ENCODE results near the gene PC.
A peak's percentile ranks its signal among the peaks of the same experiment; 100 is the strongest.

PC gene

GRCh38 chr11:66870616-66871520 is 87.3 kb downstream of the PC start:
- no peaks in the 10 kb centered on the region for H3K27me3 ChIP-seq (ENCODE audit: control insufficient read depth in 1 of 2, insufficient read depth in 2 of 2, low read length in 2 of 2)
- no peaks in the 10 kb centered on the region for H3K9me3 ChIP-seq (ENCODE audit: control insufficient read depth in 1 of 2, low read length in 2 of 2)
- H3K36me3 ChIP-seq (ENCODE audit: control insufficient read depth in 1 of 2, insufficient read depth in 2 of 2, low read length in 2 of 2), result no peaks in the 10 kb centered on the region
- H3K9ac ChIP-seq (ENCODE audit: low read depth in 1 of 2, low read length in 2 of 2), result no peak overlapping the region
- H3K27ac ChIP-seq (ENCODE audit: low read depth, low read length), result no peak overlapping the region
- H3K4me3 ChIP-seq (ENCODE audit: low read depth in 1 of 2, low read length in 2 of 2), result no peak overlapping the region
- H3K4me1 ChIP-seq (ENCODE audit: control insufficient read depth in 1 of 2, insufficient read depth in 2 of 2, low read length in 2 of 2), result peaks cover 0 to 6% of the 10 kb centered on the region in 2 donors

GRCh38 chr11:66870131-66870530 is 88.1 kb downstream of the PC start:
- H3K27me3 ChIP-seq (ENCODE audit: control insufficient read depth in 1 of 2, insufficient read depth in 2 of 2, low read length in 2 of 2), result no peaks in the 10 kb centered on the region
- no peaks in the 10 kb centered on the region for H3K9me3 ChIP-seq (ENCODE audit: control insufficient read depth in 1 of 2, low read length in 2 of 2)
- H3K4me3 ChIP-seq (ENCODE audit: low read depth in 1 of 2, low read length in 2 of 2), result no peak overlapping the region
- H3K36me3 ChIP-seq (ENCODE audit: control insufficient read depth in 1 of 2, insufficient read depth in 2 of 2, low read length in 2 of 2), result no peaks in the 10 kb centered on the region
- peaks cover 3 to 9% of the 10 kb centered on the region in 2 donors for H3K4me1 ChIP-seq (ENCODE audit: control insufficient read depth in 1 of 2, insufficient read depth in 2 of 2, low read length in 2 of 2)
- no peak overlapping the region for H3K9ac ChIP-seq (ENCODE audit: low read depth in 1 of 2, low read length in 2 of 2)
- no peak overlapping the region for H3K27ac ChIP-seq (ENCODE audit: low read depth, low read length)

- H3K27ac ChIP-seq (ENCODE audit: low read depth, low read length), result no peak overlapping the region
- H3K27me3 ChIP-seq (ENCODE audit: control insufficient read depth in 1 of 2, insufficient read depth in 2 of 2, low read length in 2 of 2), result no peaks in the 10 kb centered on the region
- no peaks in the 10 kb centered on the region for H3K9me3 ChIP-seq (ENCODE audit: control insufficient read depth in 1 of 2, low read length in 2 of 2)
- peaks cover 9 to 15% of the 10 kb centered on the region in 2 donors for H3K4me1 ChIP-seq (ENCODE audit: control insufficient read depth in 1 of 2, insufficient read depth in 2 of 2, low read length in 2 of 2)
- no peaks in the 10 kb centered on the region for H3K36me3 ChIP-seq (ENCODE audit: control insufficient read depth in 1 of 2, insufficient read depth in 2 of 2, low read length in 2 of 2)
- no peak overlapping the region for H3K9ac ChIP-seq (ENCODE audit: low read depth in 1 of 2, low read length in 2 of 2)
- no peak overlapping the region for H3K4me3 ChIP-seq (ENCODE audit: low read depth in 1 of 2, low read length in 2 of 2)
Observed at GRCh38 chr11:66869567-66869870, 88.7 kb downstream of the PC start.

- no peaks in the 10 kb centered on the region for H3K27me3 ChIP-seq (ENCODE audit: control insufficient read depth in 1 of 2, insufficient read depth in 2 of 2, low read length in 2 of 2)
- H3K27ac ChIP-seq (ENCODE audit: low read depth, low read length), result no peak overlapping the region
- no peaks in the 10 kb centered on the region for H3K36me3 ChIP-seq (ENCODE audit: control insufficient read depth in 1 of 2, insufficient read depth in 2 of 2, low read length in 2 of 2)
- no peak overlapping the region for H3K9ac ChIP-seq (ENCODE audit: low read depth in 1 of 2, low read length in 2 of 2)
- H3K4me3 ChIP-seq (ENCODE audit: low read depth in 1 of 2, low read length in 2 of 2), result peak overlapping the region in 1 of 2 donors; percentile 23
- peaks cover 14 to 21% of the 10 kb centered on the region in 2 donors for H3K4me1 ChIP-seq (ENCODE audit: control insufficient read depth in 1 of 2, insufficient read depth in 2 of 2, low read length in 2 of 2)
- H3K9me3 ChIP-seq (ENCODE audit: control insufficient read depth in 1 of 2, low read length in 2 of 2), result no peaks in the 10 kb centered on the region
Observed at GRCh38 chr11:66868726-66869566, 89.2 kb downstream of the PC start.

- Histone ChIP-seq H3K27me3 (ENCODE audit: control insufficient read depth in 1 of 2, insufficient read depth in 2 of 2, low read length in 2 of 2) (no peaks in the 10 kb centered on the region), H3K4me1 (ENCODE audit: control insufficient read depth in 1 of 2, insufficient read depth in 2 of 2, low read length in 2 of 2) (peaks cover 19 to 22% of the 10 kb centered on the region in 2 donors), H3K36me3 (ENCODE audit: control insufficient read depth in 1 of 2, insufficient read depth in 2 of 2, low read length in 2 of 2) (no peaks in the 10 kb centered on the region), H3K27ac (ENCODE audit: low read depth, low read length) (no peak overlapping the region), H3K9me3 (ENCODE audit: control insufficient read depth in 1 of 2, low read length in 2 of 2) (no peaks in the 10 kb centered on the region), H3K4me3 (ENCODE audit: low read depth in 1 of 2, low read length in 2 of 2) (peak overlapping the region in 1 of 2 donors; percentile 23), H3K9ac (ENCODE audit: low read depth in 1 of 2, low read length in 2 of 2) (no peak overlapping the region)
Observed at GRCh38 chr11:66868082-66868725, 90.0 kb downstream of the PC start.

- Histone ChIP-seq H3K4me1 (ENCODE audit: control insufficient read depth in 1 of 2, insufficient read depth in 2 of 2, low read length in 2 of 2) (peaks cover 19 to 22% of the 10 kb centered on the region in 2 donors), H3K9me3 (ENCODE audit: control insufficient read depth in 1 of 2, low read length in 2 of 2) (no peaks in the 10 kb centered on the region), H3K27me3 (ENCODE audit: control insufficient read depth in 1 of 2, insufficient read depth in 2 of 2, low read length in 2 of 2) (no peaks in the 10 kb centered on the region), H3K4me3 (ENCODE audit: low read depth in 1 of 2, low read length in 2 of 2) (no peak overlapping the region), H3K27ac (ENCODE audit: low read depth, low read length) (no peak overlapping the region), H3K36me3 (ENCODE audit: control insufficient read depth in 1 of 2, insufficient read depth in 2 of 2, low read length in 2 of 2) (no peaks in the 10 kb centered on the region), H3K9ac (ENCODE audit: low read depth in 1 of 2, low read length in 2 of 2) (no peak overlapping the region)
Observed at GRCh38 chr11:66867425-66868040, 90.7 kb downstream of the PC start.

GRCh38 chr11:66866511-66866986 is 91.6 kb downstream of the PC start:
- H3K27me3 ChIP-seq (ENCODE audit: control insufficient read depth in 1 of 2, insufficient read depth in 2 of 2, low read length in 2 of 2), result no peaks in the 10 kb centered on the region
- H3K9me3 ChIP-seq (ENCODE audit: control insufficient read depth in 1 of 2, low read length in 2 of 2), result no peaks in the 10 kb centered on the region
- no peaks in the 10 kb centered on the region for H3K36me3 ChIP-seq (ENCODE audit: control insufficient read depth in 1 of 2, insufficient read depth in 2 of 2, low read length in 2 of 2)
- no peak overlapping the region for H3K27ac ChIP-seq (ENCODE audit: low read depth, low read length)
- no peak overlapping the region for H3K9ac ChIP-seq (ENCODE audit: low read depth in 1 of 2, low read length in 2 of 2)
- no peak overlapping the region for H3K4me3 ChIP-seq (ENCODE audit: low read depth in 1 of 2, low read length in 2 of 2)
- H3K4me1 ChIP-seq (ENCODE audit: control insufficient read depth in 1 of 2, insufficient read depth in 2 of 2, low read length in 2 of 2), result peaks cover 19 to 22% of the 10 kb centered on the region in 2 donors

GRCh38 chr11:66866007-66866406 is 92.2 kb downstream of the PC start:
- no peak overlapping the region for H3K4me3 ChIP-seq (ENCODE audit: low read depth in 1 of 2, low read length in 2 of 2)
- H3K27ac ChIP-seq (ENCODE audit: low read depth, low read length), result no peak overlapping the region
- peaks cover 19 to 22% of the 10 kb centered on the region in 2 donors for H3K4me1 ChIP-seq (ENCODE audit: control insufficient read depth in 1 of 2, insufficient read depth in 2 of 2, low read length in 2 of 2)
- no peaks in the 10 kb centered on the region for H3K36me3 ChIP-seq (ENCODE audit: control insufficient read depth in 1 of 2, insufficient read depth in 2 of 2, low read length in 2 of 2)
- no peaks in the 10 kb centered on the region for H3K9me3 ChIP-seq (ENCODE audit: control insufficient read depth in 1 of 2, low read length in 2 of 2)
- H3K27me3 ChIP-seq (ENCODE audit: control insufficient read depth in 1 of 2, insufficient read depth in 2 of 2, low read length in 2 of 2), result no peaks in the 10 kb centered on the region
- H3K9ac ChIP-seq (ENCODE audit: low read depth in 1 of 2, low read length in 2 of 2), result no peak overlapping the region

- no peaks in the 10 kb centered on the region for H3K27me3 ChIP-seq (ENCODE audit: control insufficient read depth in 1 of 2, insufficient read depth in 2 of 2, low read length in 2 of 2)
- H3K27ac ChIP-seq (ENCODE audit: low read depth, low read length), result no peak overlapping the region
- H3K9me3 ChIP-seq (ENCODE audit: control insufficient read depth in 1 of 2, low read length in 2 of 2), result no peaks in the 10 kb centered on the region
- H3K4me3 ChIP-seq (ENCODE audit: low read depth in 1 of 2, low read length in 2 of 2), result no peak overlapping the region
- no peak overlapping the region for H3K9ac ChIP-seq (ENCODE audit: low read depth in 1 of 2, low read length in 2 of 2)
- H3K36me3 ChIP-seq (ENCODE audit: control insufficient read depth in 1 of 2, insufficient read depth in 2 of 2, low read length in 2 of 2), result no peaks in the 10 kb centered on the region
- peaks cover 19 to 22% of the 10 kb centered on the region in 2 donors for H3K4me1 ChIP-seq (ENCODE audit: control insufficient read depth in 1 of 2, insufficient read depth in 2 of 2, low read length in 2 of 2)
Observed at GRCh38 chr11:66864924-66865697, 93.1 kb downstream of the PC start.
